WTC11 (cell line): ENCODE measurements around the gene ADAM8. TPM values are rescaled to one million over a fixed set of nuclear protein-coding genes. Genes with fewer than 3 reads are reported as not detected.

Experiments used
- ATAC-seq: fragments of 200-7000 bp; cut with Tn5 transposase; 2 replicates; pipeline ENCODE4 v1.10.0; 2021; ENCODE audit warnings: mild to moderate bottlenecking, moderate library complexity
- CTCF ChIA-PET: fragments of 300-600 bp; sonication (Branson Sonifier 250); formaldehyde crosslinking; loops from one replicate; lab custom pipeline; 2021; ENCODE audit warnings: antibody characterized with exemption; lab: Charles Lee
- POLR2A ChIA-PET: fragments of 350-600 bp; sonication (Branson Sonifier 250); formaldehyde crosslinking; loops from one replicate; lab custom pipeline; 2021; ENCODE audit warnings: antibody characterized with exemption; lab: Charles Lee
- DNase-seq: peaks from one replicate; pipeline ENCODE4 v3.0.0; 2021; ENCODE audit warnings: low spot score
- H3K27ac Mint-ChIP-seq: 2 replicates; pipeline ENCODE4 v1.8.0; 2021; ENCODE audit warnings: mixed read lengths
- H3K27me3 Mint-ChIP-seq: 2 replicates; pipeline ENCODE4 v1.8.0; 2021; ENCODE audit warnings: low read depth, mild to moderate bottlenecking, moderate library complexity, mixed read lengths
- H3K36me3 Mint-ChIP-seq: 2 replicates; pipeline ENCODE4 v1.8.0; 2021; ENCODE audit warnings: mixed read lengths
- H3K4me1 Mint-ChIP-seq: 2 replicates; pipeline ENCODE4 v1.8.0; 2022; ENCODE audit warnings: mixed read lengths
- H3K4me3 Mint-ChIP-seq: 2 replicates; pipeline ENCODE4 v1.8.0; 2021; ENCODE audit warnings: mild to moderate bottlenecking, moderate library complexity, mixed read lengths
- H3K9me3 Mint-ChIP-seq: 2 replicates; pipeline ENCODE4 v1.8.0; 2021; ENCODE audit warnings: mixed read lengths
- ATF1 ChIP-seq: sonication (generic); formaldehyde crosslinking; IDR thresholded peaks from 2 replicates; pipeline ENCODE4 v1.8.1; 2023; ENCODE audit warnings: mild to moderate bottlenecking, moderate library complexity, missing genetic modification reagents
- CBFB ChIP-seq: sonication (generic); formaldehyde crosslinking; IDR thresholded peaks from 2 replicates; pipeline ENCODE4 v1.8.1; 2022; ENCODE audit warnings: mild to moderate bottlenecking, low read depth, missing genetic modification reagents
- ETV6 ChIP-seq: sonication (generic); formaldehyde crosslinking; IDR thresholded peaks from 2 replicates; pipeline ENCODE4 v1.8.1; 2022; ENCODE audit warnings: mild to moderate bottlenecking, missing genetic modification reagents
- HMGA2 ChIP-seq: fragments of 250-450 bp; sonication (Bioruptor Pico); IDR thresholded peaks from 2 replicates; pipeline ENCODE4 v1.4.0; 2021; ENCODE audit warnings: mild to moderate bottlenecking, moderate library complexity
- IRF1 ChIP-seq: sonication (generic); formaldehyde crosslinking; IDR thresholded peaks from 2 replicates; pipeline ENCODE4 v1.8.0; 2023; ENCODE audit warnings: missing genetic modification reagents
- MLX ChIP-seq: sonication (generic); formaldehyde crosslinking; IDR thresholded peaks from 2 replicates; pipeline ENCODE4 v1.8.1; 2023; ENCODE audit warnings: mild to moderate bottlenecking, missing genetic modification reagents, moderate library complexity
- PREB ChIP-seq: sonication (generic); formaldehyde crosslinking; IDR thresholded peaks from 2 replicates; pipeline ENCODE4 v1.8.1; 2022; ENCODE audit warnings: mild to moderate bottlenecking, missing genetic modification reagents, moderate library complexity, borderline replicate concordance
- SMAD4 ChIP-seq: sonication (generic); formaldehyde crosslinking; IDR thresholded peaks from 2 replicates; pipeline ENCODE4 v1.8.0; 2022; ENCODE audit warnings: mild to moderate bottlenecking, missing genetic modification reagents
- total RNA-seq: library from RNA; stranded (reverse); gene quantifications from 3 replicates; pipeline ENCODE4 v1.2.3, GENCODE V29; 2021
- TF ChIP-seq, protein P1 (sequence below): fragments of 250-450 bp; sonication (Bioruptor Pico); IDR thresholded peaks from 2 replicates; pipeline ENCODE4 v1.9.0; 2021; ENCODE audit warnings: mild to moderate bottlenecking, borderline replicate concordance
- TF ChIP-seq, protein P2 (sequence below): sonication (generic); formaldehyde crosslinking; IDR thresholded peaks from 2 replicates; pipeline ENCODE4 v1.8.1; 2023; ENCODE audit warnings: mild to moderate bottlenecking, missing genetic modification reagents, borderline replicate concordance

The ADAM8 gene
- total RNA-seq, 1 experiment from 2014 or later = 7.2 TPM

DNA sequence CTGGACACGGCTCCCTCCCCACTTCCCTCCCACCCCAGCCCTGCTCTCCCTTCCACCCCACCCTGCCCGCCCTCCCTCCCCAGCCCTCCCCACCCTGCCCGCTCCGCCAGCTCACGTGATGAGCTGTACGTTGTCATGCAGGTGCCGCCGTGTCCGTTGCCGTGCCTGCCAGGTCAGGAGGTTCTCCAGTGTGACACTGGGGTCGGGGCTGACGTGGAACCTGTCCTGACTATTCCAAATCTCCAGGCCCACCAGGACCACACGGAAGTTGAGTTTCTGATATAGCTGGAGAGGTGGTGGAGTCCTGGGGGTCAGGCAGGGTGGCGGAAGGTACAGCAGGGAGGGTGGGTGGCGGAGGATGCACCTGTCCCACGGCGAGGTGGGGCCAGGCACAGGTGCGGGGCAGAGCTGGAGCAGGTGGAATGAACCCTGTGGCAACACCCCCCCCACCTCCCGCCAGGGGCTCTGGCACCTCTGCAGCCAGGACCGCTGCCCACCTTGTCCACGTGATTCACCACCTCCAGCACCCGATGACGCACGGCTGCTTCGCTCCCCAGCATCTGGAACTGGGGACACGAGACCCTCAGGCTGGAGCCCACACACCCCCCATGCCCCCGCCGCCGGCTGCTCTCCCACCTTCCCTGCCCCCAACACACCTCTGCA is 4.2 kb downstream of the ADAM8 start:
- no peak for DNase-seq
- H3K4me1 Mint-ChIP-seq = peaks cover 6% of the 10 kb centered on the region; the same call in 1 of the 2 replicates
- H3K36me3 Mint-ChIP-seq = no peaks in the 10 kb centered on the region
- no peaks in the 10 kb centered on the region for H3K27me3 Mint-ChIP-seq
- POLR2A ChIA-PET = no interaction called here
- no peak overlapping the region for H3K4me3 Mint-ChIP-seq
- TF ChIP-seq ETV6 (no peak), PREB (CRISPR knock-in tag) (no peak), ATF1 (no peak), IRF1 (no peak), SMAD4 (CRISPR knock-in tag) (no peak), HMGA2 (CRISPR knock-in tag) (no peak), MLX (CRISPR knock-in tag) (no peak)
- TF ChIP-seq, protein P1, sequence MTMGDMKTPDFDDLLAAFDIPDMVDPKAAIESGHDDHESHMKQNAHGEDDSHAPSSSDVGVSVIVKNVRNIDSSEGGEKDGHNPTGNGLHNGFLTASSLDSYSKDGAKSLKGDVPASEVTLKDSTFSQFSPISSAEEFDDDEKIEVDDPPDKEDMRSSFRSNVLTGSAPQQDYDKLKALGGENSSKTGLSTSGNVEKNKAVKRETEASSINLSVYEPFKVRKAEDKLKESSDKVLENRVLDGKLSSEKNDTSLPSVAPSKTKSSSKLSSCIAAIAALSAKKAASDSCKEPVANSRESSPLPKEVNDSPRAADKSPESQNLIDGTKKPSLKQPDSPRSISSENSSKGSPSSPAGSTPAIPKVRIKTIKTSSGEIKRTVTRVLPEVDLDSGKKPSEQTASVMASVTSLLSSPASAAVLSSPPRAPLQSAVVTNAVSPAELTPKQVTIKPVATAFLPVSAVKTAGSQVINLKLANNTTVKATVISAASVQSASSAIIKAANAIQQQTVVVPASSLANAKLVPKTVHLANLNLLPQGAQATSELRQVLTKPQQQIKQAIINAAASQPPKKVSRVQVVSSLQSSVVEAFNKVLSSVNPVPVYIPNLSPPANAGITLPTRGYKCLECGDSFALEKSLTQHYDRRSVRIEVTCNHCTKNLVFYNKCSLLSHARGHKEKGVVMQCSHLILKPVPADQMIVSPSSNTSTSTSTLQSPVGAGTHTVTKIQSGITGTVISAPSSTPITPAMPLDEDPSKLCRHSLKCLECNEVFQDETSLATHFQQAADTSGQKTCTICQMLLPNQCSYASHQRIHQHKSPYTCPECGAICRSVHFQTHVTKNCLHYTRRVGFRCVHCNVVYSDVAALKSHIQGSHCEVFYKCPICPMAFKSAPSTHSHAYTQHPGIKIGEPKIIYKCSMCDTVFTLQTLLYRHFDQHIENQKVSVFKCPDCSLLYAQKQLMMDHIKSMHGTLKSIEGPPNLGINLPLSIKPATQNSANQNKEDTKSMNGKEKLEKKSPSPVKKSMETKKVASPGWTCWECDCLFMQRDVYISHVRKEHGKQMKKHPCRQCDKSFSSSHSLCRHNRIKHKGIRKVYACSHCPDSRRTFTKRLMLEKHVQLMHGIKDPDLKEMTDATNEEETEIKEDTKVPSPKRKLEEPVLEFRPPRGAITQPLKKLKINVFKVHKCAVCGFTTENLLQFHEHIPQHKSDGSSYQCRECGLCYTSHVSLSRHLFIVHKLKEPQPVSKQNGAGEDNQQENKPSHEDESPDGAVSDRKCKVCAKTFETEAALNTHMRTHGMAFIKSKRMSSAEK (CRISPR knock-in tag) = no peak
- TF ChIP-seq, all 79 proteins: peak for 0
- no peaks in the 10 kb centered on the region for H3K9me3 Mint-ChIP-seq
- no peak overlapping the region for H3K27ac Mint-ChIP-seq
- CTCF ChIA-PET = no interaction called here
- ATAC-seq = no peak

DNA sequence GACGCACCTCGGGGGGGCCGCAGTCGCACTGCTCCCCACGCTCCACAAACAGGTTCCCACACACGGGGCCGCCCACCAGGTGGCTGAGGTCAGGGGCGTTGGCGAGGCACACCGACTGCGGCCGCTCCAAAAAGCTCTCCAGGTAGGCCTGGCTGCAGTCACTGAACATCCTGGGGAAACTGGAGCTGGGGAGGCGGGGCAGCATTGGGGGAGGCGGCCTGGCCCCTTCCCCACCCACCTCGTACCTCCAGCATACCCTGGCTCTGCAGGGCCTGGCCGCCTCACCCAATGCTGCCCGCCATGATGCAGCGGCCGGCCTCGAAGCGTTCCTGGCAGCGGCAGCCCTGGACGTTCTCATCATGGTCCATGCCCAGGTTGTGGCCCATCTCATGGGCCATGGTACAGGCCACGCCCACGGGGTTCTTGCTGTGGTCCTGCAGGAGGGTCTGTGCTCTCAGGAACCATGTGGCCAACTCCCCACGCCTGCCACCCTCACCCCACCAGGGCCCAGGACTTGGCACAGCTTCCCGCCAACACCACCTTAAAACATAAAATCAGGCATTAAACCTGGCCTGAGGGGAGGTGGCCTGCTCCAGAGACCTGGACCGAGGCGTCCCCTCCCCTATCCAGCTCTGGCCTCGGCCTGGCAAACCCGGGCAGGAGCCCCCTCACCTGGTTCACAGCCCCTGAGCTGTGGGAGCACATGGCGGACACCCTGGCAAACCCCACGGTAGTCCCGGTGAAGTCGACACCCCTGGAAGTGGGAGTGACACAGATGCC is 5.0 kb downstream of the ADAM8 start:
- H3K27ac Mint-ChIP-seq = no peak overlapping the region
- TF ChIP-seq, protein P2, sequence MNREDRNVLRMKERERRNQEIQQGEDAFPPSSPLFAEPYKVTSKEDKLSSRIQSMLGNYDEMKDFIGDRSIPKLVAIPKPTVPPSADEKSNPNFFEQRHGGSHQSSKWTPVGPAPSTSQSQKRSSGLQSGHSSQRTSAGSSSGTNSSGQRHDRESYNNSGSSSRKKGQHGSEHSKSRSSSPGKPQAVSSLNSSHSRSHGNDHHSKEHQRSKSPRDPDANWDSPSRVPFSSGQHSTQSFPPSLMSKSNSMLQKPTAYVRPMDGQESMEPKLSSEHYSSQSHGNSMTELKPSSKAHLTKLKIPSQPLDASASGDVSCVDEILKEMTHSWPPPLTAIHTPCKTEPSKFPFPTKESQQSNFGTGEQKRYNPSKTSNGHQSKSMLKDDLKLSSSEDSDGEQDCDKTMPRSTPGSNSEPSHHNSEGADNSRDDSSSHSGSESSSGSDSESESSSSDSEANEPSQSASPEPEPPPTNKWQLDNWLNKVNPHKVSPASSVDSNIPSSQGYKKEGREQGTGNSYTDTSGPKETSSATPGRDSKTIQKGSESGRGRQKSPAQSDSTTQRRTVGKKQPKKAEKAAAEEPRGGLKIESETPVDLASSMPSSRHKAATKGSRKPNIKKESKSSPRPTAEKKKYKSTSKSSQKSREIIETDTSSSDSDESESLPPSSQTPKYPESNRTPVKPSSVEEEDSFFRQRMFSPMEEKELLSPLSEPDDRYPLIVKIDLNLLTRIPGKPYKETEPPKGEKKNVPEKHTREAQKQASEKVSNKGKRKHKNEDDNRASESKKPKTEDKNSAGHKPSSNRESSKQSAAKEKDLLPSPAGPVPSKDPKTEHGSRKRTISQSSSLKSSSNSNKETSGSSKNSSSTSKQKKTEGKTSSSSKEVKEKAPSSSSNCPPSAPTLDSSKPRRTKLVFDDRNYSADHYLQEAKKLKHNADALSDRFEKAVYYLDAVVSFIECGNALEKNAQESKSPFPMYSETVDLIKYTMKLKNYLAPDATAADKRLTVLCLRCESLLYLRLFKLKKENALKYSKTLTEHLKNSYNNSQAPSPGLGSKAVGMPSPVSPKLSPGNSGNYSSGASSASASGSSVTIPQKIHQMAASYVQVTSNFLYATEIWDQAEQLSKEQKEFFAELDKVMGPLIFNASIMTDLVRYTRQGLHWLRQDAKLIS (CRISPR knock-in tag) = no peak
- no peak for TF ChIP-seq CBFB (CRISPR knock-in tag)
- TF ChIP-seq, all 79 proteins: peak for 0
- Mint-ChIP-seq H3K4me3 (no peak overlapping the region), H3K27me3 (no peaks in the 10 kb centered on the region), H3K4me1 (peaks cover 6% of the 10 kb centered on the region; the same call in 1 of the 2 replicates), H3K9me3 (no peaks in the 10 kb centered on the region), H3K36me3 (no peaks in the 10 kb centered on the region)
- CTCF ChIA-PET = interaction anchor here (1.1 kb wide), 1 partner anchor 36 kb away, joined by 4 read pairs; no protein-coding TSS in a partner anchor
- ATAC-seq (peak; percentile 31), DNase-seq (no peak)
- POLR2A ChIA-PET = no interaction called here
